HG02588 (cell line): Measurements from ENCODE around the gene ZNF219.
A peak's percentile ranks its signal among the peaks of the same experiment; 100 is the strongest.

ENCODE experiments used
- ATAC-seq: cut with Tn5 transposase; IDR thresholded peaks from one replicate; pipeline ENCODE4 v1.9.1; 2021; ENCODE audit warnings: mild to moderate bottlenecking, moderate library complexity; ENCODE audit not compliant: unreplicated experiment

The ZNF219 gene

DNA sequence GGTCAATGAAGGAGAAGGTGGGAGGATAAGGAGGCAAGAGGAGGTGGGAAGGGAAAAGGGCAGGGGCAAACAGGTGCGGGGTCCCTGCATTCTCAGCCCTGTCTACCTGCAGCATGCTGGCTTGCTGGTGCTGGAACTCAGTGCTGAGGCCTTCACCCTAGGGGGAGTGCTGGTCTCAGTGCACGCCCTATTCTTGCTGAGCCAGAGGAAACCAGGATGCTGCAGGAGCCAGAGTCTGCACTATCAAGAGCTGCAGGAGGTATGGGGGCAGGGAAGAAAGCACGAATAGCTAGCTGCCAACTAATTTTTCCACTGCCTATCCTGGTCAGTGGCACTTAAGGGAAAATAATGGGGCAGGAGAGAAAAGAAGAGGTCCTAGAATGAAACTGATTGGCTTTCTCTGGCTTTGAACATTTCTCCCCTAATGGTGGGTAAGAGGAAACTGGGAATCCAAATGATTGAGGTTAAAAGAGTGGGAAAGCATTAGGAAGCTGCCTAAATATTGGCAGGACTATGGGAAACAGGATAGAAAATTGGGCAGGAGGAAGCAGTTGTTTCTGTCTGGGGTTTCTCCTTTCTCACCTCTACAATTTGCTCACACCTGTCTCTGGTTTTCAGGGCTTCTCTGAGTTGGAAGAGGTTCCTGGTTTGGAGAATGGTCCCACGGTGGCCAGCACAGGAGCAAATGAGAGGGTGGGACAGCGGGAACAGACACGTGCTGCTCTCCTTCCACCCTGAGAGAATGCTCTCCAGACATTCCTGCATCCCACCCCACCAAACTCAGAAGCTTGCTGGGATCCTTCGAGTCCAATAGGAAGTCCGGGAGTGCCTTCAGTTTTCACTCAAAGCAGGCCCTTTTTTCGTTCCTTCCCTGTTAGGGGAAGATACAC, 4.3 kb upstream of the ZNF219 start:
- no peak for ATAC-seq

DNA sequence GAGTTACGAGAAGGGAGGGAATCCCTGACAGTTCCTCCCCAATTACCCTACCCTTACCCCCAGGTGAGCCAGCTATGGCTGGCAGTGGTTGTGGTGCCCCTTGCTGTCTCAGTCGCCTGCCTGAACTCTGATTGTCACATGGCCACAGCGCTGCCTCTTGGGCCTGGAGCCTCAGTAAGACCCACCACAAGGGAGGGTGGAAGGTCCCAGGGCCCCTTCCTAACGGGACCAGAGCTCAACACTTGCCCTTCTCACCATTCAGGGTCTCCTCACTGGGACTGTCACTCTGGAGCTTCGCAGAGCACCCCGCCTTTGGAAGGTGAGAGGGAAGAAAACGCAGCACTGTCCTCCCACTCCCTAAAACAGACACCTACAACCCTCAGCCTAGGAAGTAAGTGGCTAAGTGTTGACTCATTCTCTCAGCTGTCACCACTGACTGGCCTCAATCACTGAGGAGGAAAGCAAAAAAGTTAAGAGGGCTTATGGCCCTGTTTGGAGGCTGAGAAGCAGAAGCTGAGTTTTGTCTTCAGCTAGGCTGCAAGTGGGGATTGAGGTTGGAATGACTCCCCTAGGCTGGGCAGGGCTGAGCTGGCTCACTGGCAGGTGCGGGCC, 3.5 kb upstream of the ZNF219 start:
- no peak for ATAC-seq

- no peak for ATAC-seq
Observed at GRCh38 chr14:21100931-21101330, 2.5 kb upstream of the ZNF219 start, which contains the start of gene TMEM253. Gene TMEM253 (plus strand): TSS chr14:21101066. CDS start chr14:21101344, 278 bp downstream.

DNA sequence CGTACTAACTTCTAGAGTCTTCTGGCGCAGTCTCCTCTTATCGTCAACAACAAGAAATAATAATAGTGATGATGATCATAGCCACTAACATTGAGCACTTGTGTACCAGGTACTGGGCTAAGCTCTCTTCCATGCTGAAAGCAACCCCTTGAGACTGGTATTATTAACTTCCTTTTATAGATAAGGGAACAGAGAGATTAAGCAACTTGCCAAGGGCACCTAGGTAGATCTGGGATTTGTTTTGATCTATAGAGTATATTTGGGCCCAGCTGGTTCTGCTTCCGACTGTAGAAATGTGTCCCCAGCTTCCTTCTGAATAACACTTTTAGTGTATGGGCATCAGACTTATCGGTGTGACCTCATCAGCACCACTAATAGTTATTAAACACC, 1.1 kb upstream of the ZNF219 start:
- no peak for ATAC-seq

GRCh38 chr14:21098892-21099595, 589 bp upstream of the ZNF219 start:
- no peak for ATAC-seq

- ATAC-seq: no peak
Observed at GRCh38 chr14:21097636-21098075, 799 bp downstream of the ZNF219 start.

DNA sequence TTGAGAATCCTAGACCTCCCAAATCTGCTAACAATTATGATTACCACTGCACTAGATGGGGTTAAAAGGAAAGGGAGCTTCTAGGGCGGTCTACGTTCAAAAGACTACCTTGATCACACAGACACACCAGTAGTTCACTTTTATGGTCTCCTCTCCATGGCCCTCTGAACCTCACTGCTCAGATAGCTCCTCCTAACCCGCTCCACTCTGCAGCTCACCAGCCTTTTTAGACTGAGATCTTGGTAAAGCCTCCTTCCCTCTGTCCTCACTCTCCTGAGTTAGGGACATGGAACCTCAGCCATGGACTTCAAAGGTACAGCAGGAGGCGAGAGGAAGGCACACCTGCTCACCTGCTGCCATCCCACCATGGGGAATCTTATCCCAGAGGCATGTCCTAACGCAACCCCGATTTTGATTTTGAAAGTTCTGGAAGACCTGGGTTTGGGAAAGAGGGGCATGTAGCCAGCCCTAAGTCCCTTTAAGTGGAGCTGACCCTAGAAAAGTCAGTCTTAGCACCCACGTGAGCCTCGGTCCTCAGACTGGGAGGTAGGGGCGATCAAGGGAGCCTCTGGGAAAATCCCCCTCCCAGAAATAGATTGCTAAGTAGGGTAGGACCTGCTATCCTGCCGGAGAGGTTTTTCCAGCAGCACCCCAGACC, 1.3 kb downstream of the ZNF219 start:
- no peak for ATAC-seq

- ATAC-seq: no peak
Observed at GRCh38 chr14:21096438-21096837, 2.0 kb downstream of the ZNF219 start.

- ATAC-seq: no peak
Observed at GRCh38 chr14:21095430-21096205, 2.8 kb downstream of the ZNF219 start.

DNA sequence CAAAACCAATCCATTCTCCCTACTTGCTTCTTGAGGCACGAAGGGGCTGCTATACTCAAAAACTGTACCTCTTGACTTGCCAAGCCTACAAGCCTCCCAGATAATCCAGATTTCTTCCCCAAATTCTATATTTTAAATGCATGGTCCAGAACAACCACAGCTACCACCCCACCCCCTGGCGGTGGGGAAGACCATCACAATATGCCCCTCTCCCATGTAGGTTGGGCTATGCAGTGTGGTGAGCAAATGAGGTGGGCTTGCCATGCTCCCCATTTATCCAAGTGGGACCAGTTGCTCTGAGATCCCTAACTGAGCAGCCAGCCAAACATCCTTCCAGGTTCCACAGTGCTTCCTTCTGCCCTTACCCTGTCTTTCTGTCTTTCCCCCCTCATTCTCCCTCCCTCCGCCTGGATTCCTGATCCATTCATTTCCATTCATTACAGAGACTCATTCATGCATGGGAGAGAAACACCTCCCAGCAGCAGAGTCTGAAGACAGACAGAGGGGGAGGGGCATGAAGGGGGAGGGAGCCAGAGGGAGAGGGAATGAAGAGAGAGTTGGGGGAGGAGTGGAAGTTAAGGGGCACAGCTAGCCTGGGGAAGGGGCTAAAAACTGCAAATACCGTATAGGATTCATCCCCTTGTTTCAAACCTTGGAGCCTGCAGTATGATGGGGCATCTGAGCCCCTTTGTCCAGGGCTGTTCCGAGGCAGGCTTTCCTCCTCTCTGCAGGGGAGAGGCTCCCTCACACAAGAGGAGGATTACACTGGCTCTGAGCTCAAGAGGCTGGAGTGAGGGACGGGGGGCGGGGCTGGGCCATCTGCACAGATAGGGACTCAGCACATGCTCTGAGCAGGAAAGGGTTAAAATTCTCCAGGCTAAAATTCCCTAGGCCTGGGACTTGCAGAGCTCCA, 4.4 kb downstream of the ZNF219 start:
- no peak for ATAC-seq

DNA sequence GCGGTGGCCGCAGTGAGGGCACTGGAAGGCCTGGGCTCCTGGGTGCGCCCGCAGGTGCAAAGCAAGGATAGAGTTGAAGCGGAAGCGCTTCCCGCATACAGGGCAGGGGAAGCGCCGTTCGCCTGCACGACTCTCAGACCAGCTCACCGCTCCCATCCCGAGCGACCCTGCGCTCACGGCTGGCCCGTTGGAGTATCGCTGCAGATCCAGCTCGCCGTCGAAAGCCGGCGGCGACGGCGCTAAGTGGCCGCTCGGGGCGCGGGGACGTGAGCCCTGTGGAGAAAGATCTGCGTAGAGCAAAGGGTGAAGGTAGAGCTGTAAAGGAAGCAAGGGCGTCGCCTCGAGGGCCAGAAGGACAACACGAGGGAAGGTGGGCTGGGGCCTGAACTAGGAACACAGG, 5.4 kb downstream of the ZNF219 start:
- no peak for ATAC-seq

- peak; percentile 93 for ATAC-seq
Observed at GRCh38 chr14:21092273-21093011, 6.0 kb downstream of the ZNF219 start.

- no peak for ATAC-seq
Observed at GRCh38 chr14:21091821-21092272, 6.6 kb downstream of the ZNF219 start.

- no peak for ATAC-seq
Observed at GRCh38 chr14:21090940-21091663, 7.4 kb downstream of the ZNF219 start.

GRCh38 chr14:21090194-21090939, 8.1 kb downstream of the ZNF219 start:
- ATAC-seq: no peak

GRCh38 chr14:21089877-21090193, 8.6 kb downstream of the ZNF219 start:
- no peak for ATAC-seq

DNA sequence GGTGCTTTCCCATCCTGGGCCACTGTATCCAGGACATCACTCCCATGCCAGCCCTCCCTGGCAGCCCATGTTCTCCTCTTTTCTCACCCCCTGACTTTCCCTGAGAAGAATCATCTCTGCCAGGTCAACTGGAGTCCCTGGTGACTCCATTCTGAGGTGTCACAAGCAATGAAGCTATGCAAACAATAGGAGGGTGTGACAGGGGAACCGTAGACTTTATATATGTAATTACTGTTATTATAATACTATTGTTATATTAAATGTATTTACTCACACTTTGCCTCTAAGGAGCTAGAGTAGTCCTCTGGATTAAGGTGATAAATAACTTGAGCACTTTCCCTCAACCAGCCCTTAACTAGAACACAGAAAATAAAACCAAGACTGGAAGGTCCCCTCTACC, 9.2 kb downstream of the ZNF219 start:
- ATAC-seq: no peak
